ENCODE results near the gene RASA3. TPM values are rescaled to one million over a fixed set of nuclear protein-coding genes. Genes with fewer than 3 reads are reported as not detected.

Gene RASA3
- polyA plus RNA-seq, 1 donor from 2014 or later: 8.5 TPM

DNA sequence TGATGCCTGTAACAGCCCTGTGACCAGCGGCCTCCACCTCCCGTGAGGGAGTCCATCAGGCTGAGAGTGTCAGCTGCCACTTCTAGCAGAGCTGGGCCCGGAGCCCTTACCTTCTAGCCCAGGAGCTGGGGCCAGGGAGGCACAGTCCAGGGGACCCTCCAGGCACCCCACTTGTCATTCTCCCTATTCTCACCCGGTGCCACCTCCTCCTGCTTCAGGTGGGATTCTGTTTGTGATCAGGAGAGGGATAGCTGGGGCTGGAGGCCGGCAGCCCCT is 4.1 kb downstream of the RASA3 start (continued):
- TF ChIP-seq, protein P1, sequence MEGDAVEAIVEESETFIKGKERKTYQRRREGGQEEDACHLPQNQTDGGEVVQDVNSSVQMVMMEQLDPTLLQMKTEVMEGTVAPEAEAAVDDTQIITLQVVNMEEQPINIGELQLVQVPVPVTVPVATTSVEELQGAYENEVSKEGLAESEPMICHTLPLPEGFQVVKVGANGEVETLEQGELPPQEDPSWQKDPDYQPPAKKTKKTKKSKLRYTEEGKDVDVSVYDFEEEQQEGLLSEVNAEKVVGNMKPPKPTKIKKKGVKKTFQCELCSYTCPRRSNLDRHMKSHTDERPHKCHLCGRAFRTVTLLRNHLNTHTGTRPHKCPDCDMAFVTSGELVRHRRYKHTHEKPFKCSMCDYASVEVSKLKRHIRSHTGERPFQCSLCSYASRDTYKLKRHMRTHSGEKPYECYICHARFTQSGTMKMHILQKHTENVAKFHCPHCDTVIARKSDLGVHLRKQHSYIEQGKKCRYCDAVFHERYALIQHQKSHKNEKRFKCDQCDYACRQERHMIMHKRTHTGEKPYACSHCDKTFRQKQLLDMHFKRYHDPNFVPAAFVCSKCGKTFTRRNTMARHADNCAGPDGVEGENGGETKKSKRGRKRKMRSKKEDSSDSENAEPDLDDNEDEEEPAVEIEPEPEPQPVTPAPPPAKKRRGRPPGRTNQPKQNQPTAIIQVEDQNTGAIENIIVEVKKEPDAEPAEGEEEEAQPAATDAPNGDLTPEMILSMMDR (IDR thresholded peaks at IDR 0.05; ENCODE audit: poor library complexity, severe bottlenecking): no peak
- TF ChIP-seq MXI1 (conservative IDR thresholded peaks at IDR 0.05; ENCODE audit: poor library complexity, severe bottlenecking) (no peak), SMC3 (conservative IDR thresholded peaks at IDR 0.05; ENCODE audit: poor library complexity) (no peak)

DNA sequence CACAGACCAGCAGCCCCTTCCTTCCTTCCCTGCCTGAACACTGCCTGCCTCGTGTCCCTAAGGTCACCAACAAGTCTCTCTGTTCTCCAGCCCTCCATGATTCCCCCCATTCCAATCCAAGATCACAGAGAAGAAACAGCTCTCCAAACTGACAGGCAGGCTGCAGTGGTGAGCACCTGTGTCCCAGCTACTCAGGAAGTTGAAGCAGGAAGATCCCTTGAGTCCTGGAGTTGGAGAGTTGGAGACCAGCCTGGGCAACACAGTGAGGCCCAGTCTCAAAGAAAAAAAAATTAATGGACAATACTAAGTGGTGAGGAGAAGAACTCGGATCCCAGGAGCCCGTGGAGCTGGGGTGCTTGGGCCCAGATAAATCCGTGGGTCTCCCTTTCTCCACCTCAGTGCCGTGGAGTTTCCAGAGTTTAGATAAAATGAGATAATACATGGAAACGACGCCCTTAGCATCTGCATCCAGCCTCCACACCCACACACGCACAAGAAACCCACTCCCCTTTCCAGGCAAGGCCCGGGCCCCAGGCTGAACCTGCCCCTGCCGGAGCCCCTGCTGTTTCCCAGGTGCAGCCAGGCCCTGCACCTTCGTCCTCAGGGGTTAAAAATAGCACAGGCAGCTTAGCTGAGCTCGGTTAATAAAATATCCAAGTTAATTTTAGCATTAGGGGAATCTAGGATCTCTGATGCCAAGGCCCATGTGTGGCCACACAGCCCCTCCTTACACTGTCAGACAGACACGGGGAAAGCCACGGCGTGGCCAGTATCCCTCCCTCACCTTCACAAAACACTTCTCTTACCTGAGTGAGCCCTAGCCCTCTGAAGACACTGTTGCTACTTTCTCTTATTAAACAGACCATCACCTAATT is 4.7 kb downstream of the RASA3 start:
- Histone ChIP-seq H3K36me3 (ENCODE audit: insufficient read depth, low read length) (no peaks in the 10 kb centered on the region), H3K9ac (ENCODE audit: low read length) (no peak overlapping the region), H3K4me3 (ENCODE audit: low read length) (no peak overlapping the region)

More for the DNA sequence above, 4.7 kb downstream of the RASA3 start:
- Histone ChIP-seq H2AFZ (ENCODE audit: low read depth, low read length) (no peak overlapping the region), H3F3A (ENCODE audit: insufficient read depth, low read length, poor library complexity, severe bottlenecking) (no peaks in the 10 kb centered on the region), H3K79me2 (replicated peaks; ENCODE audit: insufficient read depth, low read length) (peaks cover 34% of the 10 kb centered on the region), H3K4me2 (ENCODE audit: low read length) (no peak overlapping the region), H3K9me3 (ENCODE audit: low read length) (no peaks in the 10 kb centered on the region), H3K9me2 (ENCODE audit: insufficient read depth, low read length) (no peaks in the 10 kb centered on the region), H4K20me1 (ENCODE audit: insufficient read depth) (no peaks in the 10 kb centered on the region), H3K27me3 (ENCODE audit: insufficient read depth, low read depth, low read length) (no peaks in the 10 kb centered on the region), H3K27ac (ENCODE audit: low read length) (no peak overlapping the region)
- TF ChIP-seq, protein P1 (IDR thresholded peaks at IDR 0.05; ENCODE audit: poor library complexity, severe bottlenecking): no peak
- TF ChIP-seq EZH2 (IDR thresholded peaks at IDR 0.05; ENCODE audit: borderline replicate concordance, insufficient read depth, low read length, poor library complexity, severe bottlenecking) (no peak), SMC3 (conservative IDR thresholded peaks at IDR 0.05; ENCODE audit: poor library complexity) (no peak), TAF1 (IDR thresholded peaks at IDR 0.05; ENCODE audit: low read depth) (no peak), POLR2AphosphoS5 (IDR thresholded peaks at IDR 0.05) (no peak), RAD21 (conservative IDR thresholded peaks at IDR 0.05) (no peak), MXI1 (conservative IDR thresholded peaks at IDR 0.05; ENCODE audit: poor library complexity, severe bottlenecking) (no peak), EP300 (conservative IDR thresholded peaks at IDR 0.05; ENCODE audit: poor library complexity, severe bottlenecking) (no peak)
- TF ChIP-seq, protein P2, sequence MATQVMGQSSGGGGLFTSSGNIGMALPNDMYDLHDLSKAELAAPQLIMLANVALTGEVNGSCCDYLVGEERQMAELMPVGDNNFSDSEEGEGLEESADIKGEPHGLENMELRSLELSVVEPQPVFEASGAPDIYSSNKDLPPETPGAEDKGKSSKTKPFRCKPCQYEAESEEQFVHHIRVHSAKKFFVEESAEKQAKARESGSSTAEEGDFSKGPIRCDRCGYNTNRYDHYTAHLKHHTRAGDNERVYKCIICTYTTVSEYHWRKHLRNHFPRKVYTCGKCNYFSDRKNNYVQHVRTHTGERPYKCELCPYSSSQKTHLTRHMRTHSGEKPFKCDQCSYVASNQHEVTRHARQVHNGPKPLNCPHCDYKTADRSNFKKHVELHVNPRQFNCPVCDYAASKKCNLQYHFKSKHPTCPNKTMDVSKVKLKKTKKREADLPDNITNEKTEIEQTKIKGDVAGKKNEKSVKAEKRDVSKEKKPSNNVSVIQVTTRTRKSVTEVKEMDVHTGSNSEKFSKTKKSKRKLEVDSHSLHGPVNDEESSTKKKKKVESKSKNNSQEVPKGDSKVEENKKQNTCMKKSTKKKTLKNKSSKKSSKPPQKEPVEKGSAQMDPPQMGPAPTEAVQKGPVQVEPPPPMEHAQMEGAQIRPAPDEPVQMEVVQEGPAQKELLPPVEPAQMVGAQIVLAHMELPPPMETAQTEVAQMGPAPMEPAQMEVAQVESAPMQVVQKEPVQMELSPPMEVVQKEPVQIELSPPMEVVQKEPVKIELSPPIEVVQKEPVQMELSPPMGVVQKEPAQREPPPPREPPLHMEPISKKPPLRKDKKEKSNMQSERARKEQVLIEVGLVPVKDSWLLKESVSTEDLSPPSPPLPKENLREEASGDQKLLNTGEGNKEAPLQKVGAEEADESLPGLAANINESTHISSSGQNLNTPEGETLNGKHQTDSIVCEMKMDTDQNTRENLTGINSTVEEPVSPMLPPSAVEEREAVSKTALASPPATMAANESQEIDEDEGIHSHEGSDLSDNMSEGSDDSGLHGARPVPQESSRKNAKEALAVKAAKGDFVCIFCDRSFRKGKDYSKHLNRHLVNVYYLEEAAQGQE (IDR thresholded peaks at IDR 0.05; ENCODE audit: borderline replicate concordance): no peak
